Measurements from ENCODE around the gene SEMG1. TPM values are rescaled to one million over a fixed set of nuclear protein-coding genes. Genes with fewer than 3 reads are reported as not detected.

The SEMG1 gene
- total RNA-seq, 1 donor from 2014 or later = not detected

DNA sequence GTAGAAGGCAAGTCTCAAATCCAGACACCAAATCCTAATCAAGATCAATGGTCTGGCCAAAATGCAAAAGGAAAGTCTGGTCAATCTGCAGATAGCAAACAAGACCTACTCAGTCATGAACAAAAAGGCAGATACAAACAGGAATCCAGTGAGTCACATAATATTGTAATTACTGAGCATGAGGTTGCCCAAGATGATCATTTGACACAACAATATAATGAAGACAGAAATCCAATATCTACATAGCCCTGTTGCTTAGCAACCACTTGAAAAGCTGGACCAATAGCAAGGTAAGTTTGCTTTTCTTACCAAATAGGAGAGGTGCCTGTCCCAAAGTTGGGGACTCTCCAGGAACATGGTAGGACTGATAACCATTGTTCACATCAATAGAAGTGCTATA lies 16.3 kb downstream of the SEMG1 start:
- no peaks in the 10 kb centered on the region for H3K27me3 ChIP-seq (ENCODE audit: control insufficient read depth, insufficient read depth, low read length)
- H3K36me3 ChIP-seq (ENCODE audit: control insufficient read depth, insufficient read depth, low read length) = no peaks in the 10 kb centered on the region
- H3K4me3 ChIP-seq (ENCODE audit: low read depth, low read length) = no peak overlapping the region
- DNase-seq (ENCODE audit: low read depth) = peak; percentile 64
- TF ChIP-seq, protein P1, sequence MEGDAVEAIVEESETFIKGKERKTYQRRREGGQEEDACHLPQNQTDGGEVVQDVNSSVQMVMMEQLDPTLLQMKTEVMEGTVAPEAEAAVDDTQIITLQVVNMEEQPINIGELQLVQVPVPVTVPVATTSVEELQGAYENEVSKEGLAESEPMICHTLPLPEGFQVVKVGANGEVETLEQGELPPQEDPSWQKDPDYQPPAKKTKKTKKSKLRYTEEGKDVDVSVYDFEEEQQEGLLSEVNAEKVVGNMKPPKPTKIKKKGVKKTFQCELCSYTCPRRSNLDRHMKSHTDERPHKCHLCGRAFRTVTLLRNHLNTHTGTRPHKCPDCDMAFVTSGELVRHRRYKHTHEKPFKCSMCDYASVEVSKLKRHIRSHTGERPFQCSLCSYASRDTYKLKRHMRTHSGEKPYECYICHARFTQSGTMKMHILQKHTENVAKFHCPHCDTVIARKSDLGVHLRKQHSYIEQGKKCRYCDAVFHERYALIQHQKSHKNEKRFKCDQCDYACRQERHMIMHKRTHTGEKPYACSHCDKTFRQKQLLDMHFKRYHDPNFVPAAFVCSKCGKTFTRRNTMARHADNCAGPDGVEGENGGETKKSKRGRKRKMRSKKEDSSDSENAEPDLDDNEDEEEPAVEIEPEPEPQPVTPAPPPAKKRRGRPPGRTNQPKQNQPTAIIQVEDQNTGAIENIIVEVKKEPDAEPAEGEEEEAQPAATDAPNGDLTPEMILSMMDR (IDR thresholded peaks at IDR 0.05; ENCODE audit: insufficient read depth, low read length, severe bottlenecking) = no peak
- no peak for FAIRE-seq

- no peak for FAIRE-seq
Measured at GRCh38 chr20:45226287-45226686, 19.5 kb downstream of the SEMG1 start.

DNA sequence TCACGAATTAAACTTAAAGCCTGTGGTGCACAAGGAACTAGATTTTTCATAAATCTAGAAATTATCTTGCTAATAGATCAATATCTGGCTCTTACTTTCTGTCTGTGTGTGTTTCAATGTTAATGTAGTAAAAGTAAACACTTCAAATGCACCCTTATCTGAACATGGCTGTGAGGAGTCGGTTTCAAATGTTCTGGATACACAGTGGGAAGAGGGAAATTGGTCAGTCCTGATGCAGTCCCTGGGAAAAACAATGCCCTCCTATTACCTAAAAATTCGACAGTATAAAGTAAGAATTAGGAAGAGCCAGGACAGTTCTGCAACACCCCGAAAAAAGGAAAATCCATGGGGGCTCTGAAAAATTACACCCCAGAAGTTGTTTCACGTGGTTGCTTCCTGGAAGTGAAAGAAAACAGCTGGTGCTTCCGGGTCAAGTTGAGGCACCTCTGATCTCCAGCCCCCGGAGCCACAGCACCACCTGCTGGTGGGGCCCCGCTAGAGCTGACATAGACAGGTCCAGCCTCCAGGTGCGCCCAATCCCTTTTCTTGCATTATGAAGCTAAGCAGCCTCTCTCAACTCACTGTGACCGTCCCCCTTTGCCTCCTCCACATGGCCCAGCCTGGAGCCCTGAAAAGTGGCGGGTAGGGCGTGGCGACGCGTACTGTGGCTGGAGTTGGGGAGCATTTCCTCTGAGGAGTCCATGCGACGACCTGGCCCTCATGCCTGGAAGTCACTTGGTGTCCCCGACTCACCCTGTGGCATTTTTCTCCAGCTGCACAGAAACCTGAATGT lies 22.6 kb downstream of the SEMG1 start:
- H3K27me3 ChIP-seq (ENCODE audit: control insufficient read depth, insufficient read depth, low read length) = peaks cover 5% of the 10 kb centered on the region
- H3K36me3 ChIP-seq (ENCODE audit: control insufficient read depth, insufficient read depth, low read length) = no peaks in the 10 kb centered on the region
- TF ChIP-seq, protein P1 (IDR thresholded peaks at IDR 0.05; ENCODE audit: insufficient read depth, low read length, severe bottlenecking) = peak; percentile 89
- FAIRE-seq (no peak), DNase-seq (ENCODE audit: low read depth) (peak; percentile 34)
- H3K4me3 ChIP-seq (ENCODE audit: low read depth, low read length) = no peak overlapping the region

More at GRCh38 chr20:45226287-45226686, 19.5 kb downstream of the SEMG1 start:
- Histone ChIP-seq H3K36me3 (ENCODE audit: control insufficient read depth, insufficient read depth, low read length) (no peaks in the 10 kb centered on the region), H3K27me3 (ENCODE audit: control insufficient read depth, insufficient read depth, low read length) (no peaks in the 10 kb centered on the region), H3K4me3 (ENCODE audit: low read depth, low read length) (no peak overlapping the region)
- no peak for DNase-seq (ENCODE audit: low read depth)
- TF ChIP-seq, protein P1 (IDR thresholded peaks at IDR 0.05; ENCODE audit: insufficient read depth, low read length, severe bottlenecking) = no peak

DNA sequence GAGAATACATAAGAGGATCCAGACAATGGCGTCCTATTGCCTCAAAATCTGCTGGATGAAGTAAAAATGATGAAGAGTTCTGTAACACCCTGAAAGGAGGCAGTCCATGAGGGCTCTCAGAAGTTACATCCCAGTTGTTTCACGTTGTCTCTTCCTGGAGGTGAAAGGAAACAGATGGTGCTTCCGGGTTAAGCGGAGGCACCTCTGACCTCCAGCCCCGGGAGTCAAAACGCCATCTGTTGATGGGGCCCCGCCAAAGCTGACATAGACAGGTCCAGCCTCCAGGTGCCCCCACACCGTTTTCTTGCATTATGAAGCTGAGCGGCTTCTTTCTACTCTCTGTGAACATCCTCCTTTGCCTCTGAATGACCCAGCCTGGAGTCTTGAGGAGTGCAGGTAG lies 23.8 kb downstream of the SEMG1 start:
- TF ChIP-seq, protein P1 (IDR thresholded peaks at IDR 0.05; ENCODE audit: insufficient read depth, low read length, severe bottlenecking) = no peak
- H3K27me3 ChIP-seq (ENCODE audit: control insufficient read depth, insufficient read depth, low read length) = peaks cover 8% of the 10 kb centered on the region
- H3K4me3 ChIP-seq (ENCODE audit: low read depth, low read length) = no peak overlapping the region
- FAIRE-seq = no peak
- no peaks in the 10 kb centered on the region for H3K36me3 ChIP-seq (ENCODE audit: control insufficient read depth, insufficient read depth, low read length)
- DNase-seq (ENCODE audit: low read depth) = no peak

GRCh38 chr20:45235995-45236394 lies 29.2 kb downstream of the SEMG1 start:
- Histone ChIP-seq H3K36me3 (ENCODE audit: control insufficient read depth, insufficient read depth, low read length) (no peaks in the 10 kb centered on the region), H3K4me3 (ENCODE audit: low read depth, low read length) (no peak overlapping the region), H3K27me3 (ENCODE audit: control insufficient read depth, insufficient read depth, low read length) (peaks cover 8% of the 10 kb centered on the region)
- no peak for DNase-seq (ENCODE audit: low read depth)
- no peak for FAIRE-seq
- TF ChIP-seq, protein P1 (IDR thresholded peaks at IDR 0.05; ENCODE audit: insufficient read depth, low read length, severe bottlenecking) = peak; percentile 81
